GM18858 (cell line): ENCODE data around the gene HOTAIR.

Source experiments
- ATAC-seq: cut with Tn5 transposase; IDR thresholded peaks from one replicate; pipeline ENCODE4 v1.9.1; 2021; ENCODE audit not compliant: unreplicated experiment

Gene HOTAIR

GRCh38 chr12:54011665-54012532 is 37.1 kb upstream of the HOTAIR start:
- no peak for ATAC-seq

GRCh38 chr12:54010972-54011664 is 36.4 kb upstream of the HOTAIR start:
- ATAC-seq, result no peak

GRCh38 chr12:54010053-54010971 is 35.6 kb upstream of the HOTAIR start:
- no peak for ATAC-seq

DNA sequence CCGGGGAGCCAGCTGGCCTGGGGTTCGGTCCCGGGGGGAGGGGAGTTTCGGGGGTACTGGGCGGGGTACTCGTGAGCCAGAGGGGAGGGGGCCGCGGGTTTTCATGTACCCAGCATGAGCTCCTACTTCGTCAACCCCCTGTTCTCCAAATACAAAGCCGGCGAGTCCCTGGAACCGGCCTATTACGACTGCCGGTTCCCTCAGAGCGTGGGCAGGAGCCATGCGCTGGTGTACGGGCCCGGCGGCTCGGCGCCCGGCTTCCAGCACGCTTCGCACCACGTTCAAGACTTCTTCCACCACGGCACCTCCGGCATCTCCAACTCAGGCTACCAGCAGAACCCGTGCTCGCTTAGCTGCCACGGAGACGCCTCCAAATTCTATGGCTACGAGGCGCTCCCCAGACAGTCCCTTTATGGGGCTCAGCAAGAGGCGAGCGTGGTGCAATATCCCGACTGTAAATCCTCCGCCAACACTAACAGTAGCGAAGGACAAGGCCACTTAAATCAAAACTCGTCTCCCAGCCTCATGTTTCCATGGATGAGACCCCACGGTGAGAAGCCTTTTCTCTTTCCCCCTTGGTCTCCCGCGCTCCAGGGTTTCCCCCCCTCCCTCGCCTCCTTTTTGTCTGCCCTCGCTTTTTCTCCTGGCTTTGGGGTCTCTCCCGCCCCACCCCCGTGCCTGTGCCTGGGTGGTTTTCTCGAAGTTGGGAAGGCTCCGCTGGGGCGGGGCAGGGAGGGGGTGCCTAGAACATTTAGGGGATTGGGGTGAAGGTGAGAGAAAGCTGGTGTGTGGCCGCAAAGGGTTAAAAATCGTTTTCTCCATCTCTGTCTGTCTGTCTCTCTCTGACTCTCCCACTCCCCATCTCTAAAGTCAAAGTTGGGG is 34.7 kb upstream of the HOTAIR start:
- no peak for ATAC-seq

GRCh38 chr12:54008260-54008552 is 33.5 kb upstream of the HOTAIR start:
- no peak for ATAC-seq

GRCh38 chr12:54007538-54008259 is 32.9 kb upstream of the HOTAIR start:
- ATAC-seq, result no peak

- ATAC-seq, result no peak
Observed at GRCh38 chr12:54006559-54007220, 31.9 kb upstream of the HOTAIR start.

GRCh38 chr12:54005853-54006558 is 31.3 kb upstream of the HOTAIR start:
- no peak for ATAC-seq

GRCh38 chr12:54005531-54005852 is 30.7 kb upstream of the HOTAIR start:
- no peak for ATAC-seq

GRCh38 chr12:54004841-54005530 is 30.2 kb upstream of the HOTAIR start:
- no peak for ATAC-seq

GRCh38 chr12:54004063-54004840 is 29.5 kb upstream of the HOTAIR start:
- ATAC-seq, result no peak

DNA sequence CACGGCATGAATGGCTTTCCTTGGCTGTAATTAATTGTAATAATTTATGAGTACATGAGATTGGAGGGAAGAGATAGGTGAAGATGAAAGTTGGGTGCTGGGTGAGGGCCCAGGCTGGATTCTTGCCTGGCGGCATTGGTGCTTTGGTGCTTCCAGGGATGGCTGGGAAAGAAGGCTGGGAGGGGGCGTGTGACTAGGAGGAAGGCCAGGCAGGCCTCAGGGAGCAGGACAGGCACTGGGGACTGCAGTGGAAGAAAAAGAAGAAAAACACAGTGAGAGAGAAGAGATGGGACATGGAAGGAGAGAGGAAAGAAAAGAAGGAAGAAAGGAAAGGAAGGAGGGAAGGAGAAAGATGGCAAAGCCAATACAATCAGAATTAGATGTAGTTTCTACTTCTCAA is 28.9 kb upstream of the HOTAIR start:
- ATAC-seq, result no peak

DNA sequence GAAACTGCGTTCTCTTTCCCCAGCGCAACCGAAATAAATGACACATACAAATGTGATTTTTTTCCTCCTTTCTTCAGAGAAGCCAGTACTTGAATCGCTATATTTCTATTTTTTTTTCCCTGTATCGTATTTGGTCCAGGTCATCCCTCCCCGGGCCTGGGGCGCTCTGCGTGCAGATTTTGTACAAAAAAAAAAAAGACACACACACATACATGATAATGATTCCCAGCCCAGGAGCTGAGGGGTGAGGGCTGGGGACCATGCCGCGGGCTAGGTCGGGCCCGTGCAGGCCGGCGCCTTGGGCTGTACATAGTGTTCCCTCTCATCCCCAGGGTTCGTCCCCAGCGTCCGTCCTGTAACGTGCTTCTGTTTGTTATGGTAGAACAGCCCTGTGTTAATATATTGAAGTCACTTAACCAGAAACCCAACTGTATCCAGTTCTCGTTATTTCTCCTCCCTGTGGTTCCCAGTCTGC is 28.2 kb upstream of the HOTAIR start:
- ATAC-seq, result no peak

- no peak for ATAC-seq
Observed at GRCh38 chr12:54002278-54002914, 27.6 kb upstream of the HOTAIR start.

- ATAC-seq, result no peak
Observed at GRCh38 chr12:54001283-54002187, 26.8 kb upstream of the HOTAIR start.
